ENCODE measurements around the gene AIF1.

AIF1 gene

GRCh38 chr6:31614684-31615578, at the start of gene AIF1:
Gene AIF1, plus strand, starts transcription at chr6:31615234. Its CDS starts 96 bp downstream, at chr6:31615330.
- no peak for TF ChIP-seq CTCF (IDR thresholded peaks at IDR 0.05; ENCODE audit: control insufficient read depth, insufficient read depth, low read depth, low read length, missing control alignments)
- H3K4me3 ChIP-seq (ENCODE audit: control insufficient read depth, low read depth, low read length) = no peak within 1 kb of the TSS
- no peak for DNase-seq (ENCODE audit: low read depth)

GRCh38 chr6:31567531-31568370, 47.3 kb upstream of the AIF1 start:
- no peak for DNase-seq (ENCODE audit: low read depth)
- no peak for TF ChIP-seq CTCF (IDR thresholded peaks at IDR 0.05; ENCODE audit: control insufficient read depth, insufficient read depth, low read depth, low read length, missing control alignments)
- no peak overlapping the region for H3K4me3 ChIP-seq (ENCODE audit: control insufficient read depth, low read depth, low read length)

- TF ChIP-seq CTCF (IDR thresholded peaks at IDR 0.05; ENCODE audit: control insufficient read depth, insufficient read depth, low read depth, low read length, missing control alignments) = no peak
- H3K4me3 ChIP-seq (ENCODE audit: control insufficient read depth, low read depth, low read length) = no peak overlapping the region
- no peak for DNase-seq (ENCODE audit: low read depth)
These were observed 46.5 kb upstream of the AIF1 start for GRCh38 chr6:31568537-31568961.

- no peak overlapping the region for H3K4me3 ChIP-seq (ENCODE audit: control insufficient read depth, low read depth, low read length)
- no peak for TF ChIP-seq CTCF (IDR thresholded peaks at IDR 0.05; ENCODE audit: control insufficient read depth, insufficient read depth, low read depth, low read length, missing control alignments)
- DNase-seq (ENCODE audit: low read depth) = no peak
These were observed 45.0 kb upstream of the AIF1 start for GRCh38 chr6:31569861-31570536.

GRCh38 chr6:31572041-31572911, 42.8 kb upstream of the AIF1 start, which contains the start of gene LTA:
Gene LTA, plus strand, starts transcription at chr6:31572289. Its CDS starts 454 bp downstream, at chr6:31572743.
- H3K4me3 ChIP-seq (ENCODE audit: control insufficient read depth, low read depth, low read length) = no peak within 1 kb of the TSS
- TF ChIP-seq CTCF (IDR thresholded peaks at IDR 0.05; ENCODE audit: control insufficient read depth, insufficient read depth, low read depth, low read length, missing control alignments) = no peak
- DNase-seq (ENCODE audit: low read depth) = no peak

Measured in AG09309 (cell line).